Measurements from ENCODE around the gene SLC6A1. TPM values are rescaled to one million over a fixed set of nuclear protein-coding genes. Genes with fewer than 3 reads are reported as not detected.

SLC6A1 gene
- total RNA-seq, 1 experiment from 2014 or later, result not detected

- TF ChIP-seq FOSL1 (IDR thresholded peaks at IDR 0.05; ENCODE audit: low read depth), result no peak
- no peak for TF ChIP-seq JUND (IDR thresholded peaks at IDR 0.05)
- H3K9me3 ChIP-seq (ENCODE audit: control insufficient read depth in 1 of 2, insufficient read depth in 1 of 2, low read depth in 1 of 2, low read length in 2 of 2), result no peaks in the 10 kb centered on the region
- no peak overlapping the region for H3K4me3 ChIP-seq (replicated peaks in 1 of 2; ENCODE audit: low read depth in 1 of 2, low read length in 2 of 2)
- H3K27ac ChIP-seq (ENCODE audit: low read depth, low read length), result no peak overlapping the region
- ATAC-seq (no peak), DNase-seq (ENCODE audit: low read depth, low spot score) (no peak)
- ChIA-PET RAD21 (ENCODE audit: low non-redundant PET in 1 of 2, low total read pairs in 2 of 2, uncharacterized antibody in 2 of 2, unreplicated experiment in 2 of 2) (no interaction called here), CTCF (no interaction called here), POLR2A (no interaction called here)
- H2AFZ ChIP-seq (ENCODE audit: low read depth, low read length, poor library complexity, severe bottlenecking), result no peak overlapping the region
- H3K36me3 ChIP-seq (ENCODE audit: control insufficient read depth in 1 of 2, insufficient read depth in 2 of 2, low read length in 2 of 2), result no peaks in the 10 kb centered on the region
- no peak overlapping the region for H3K4me2 ChIP-seq (ENCODE audit: low read length)
- no peak overlapping the region for H3K9ac ChIP-seq (ENCODE audit: low read length)
- H3K4me1 ChIP-seq (ENCODE audit: control insufficient read depth in 1 of 2, insufficient read depth in 2 of 2, low read length in 2 of 2), result no peaks in the 10 kb centered on the region
- H4K20me1 ChIP-seq (ENCODE audit: insufficient read depth), result no peaks in the 10 kb centered on the region
- no peaks in the 10 kb centered on the region for H3K79me2 ChIP-seq (ENCODE audit: insufficient read depth, low read length)
- H3K27me3 ChIP-seq (ENCODE audit: insufficient read depth, low read length), result peaks cover 97% of the 10 kb centered on the region
- intact Hi-C loops (cut with micrococcal nuclease), result no loop called here
- BruUV-seq (replicated peaks), result no TSS peak
- no peaks in the 10 kb centered on the region for H3K9me2 ChIP-seq (ENCODE audit: insufficient read depth)
Measured at GRCh38 chr3:10961921-10962320, 30.6 kb upstream of the SLC6A1 start.

GRCh38 chr3:10962481-10963036 is 30.0 kb upstream of the SLC6A1 start:
- RAD21 ChIA-PET (ENCODE audit: low non-redundant PET in 1 of 2, low total read pairs in 2 of 2, uncharacterized antibody in 2 of 2, unreplicated experiment in 2 of 2), result no interaction called here
- H3K9me3 ChIP-seq (ENCODE audit: control insufficient read depth in 1 of 2, insufficient read depth in 1 of 2, low read depth in 1 of 2, low read length in 2 of 2), result no peaks in the 10 kb centered on the region
- no peak for ATAC-seq
- H3K4me1 ChIP-seq (ENCODE audit: control insufficient read depth in 1 of 2, insufficient read depth in 2 of 2, low read length in 2 of 2), result no peaks in the 10 kb centered on the region
- TF ChIP-seq ZNF274 (IDR thresholded peaks at IDR 0.05; ENCODE audit: low read depth, low read length) (no peak), TCF7L2 (IDR thresholded peaks at IDR 0.05; ENCODE audit: borderline replicate concordance, extremely low read depth, insufficient read depth, insufficient read length) (peak; percentile 22)
- no peaks in the 10 kb centered on the region for H4K20me1 ChIP-seq (ENCODE audit: insufficient read depth)
- H3K4me3 ChIP-seq (replicated peaks in 1 of 2; ENCODE audit: low read depth in 1 of 2, low read length in 2 of 2), result no peak overlapping the region
- peaks cover 99% of the 10 kb centered on the region for H3K27me3 ChIP-seq (ENCODE audit: insufficient read depth, low read length)
- H3K9ac ChIP-seq (ENCODE audit: low read length), result no peak overlapping the region
- H3K79me2 ChIP-seq (ENCODE audit: insufficient read depth, low read length), result no peaks in the 10 kb centered on the region
- CTCF ChIA-PET, result no interaction called here
- POLR2A ChIA-PET, result no interaction called here
- no peak overlapping the region for H2AFZ ChIP-seq (ENCODE audit: low read depth, low read length, poor library complexity, severe bottlenecking)
- DNase-seq (ENCODE audit: low read depth, low spot score), result no peak
- no peaks in the 10 kb centered on the region for H3K9me2 ChIP-seq (ENCODE audit: insufficient read depth)
- no peak overlapping the region for H3K4me2 ChIP-seq (ENCODE audit: low read length)
- no TSS peak for BruUV-seq (replicated peaks)
- H3K27ac ChIP-seq (ENCODE audit: low read depth, low read length), result no peak overlapping the region
- intact Hi-C loops (cut with micrococcal nuclease), result no loop called here
- H3K36me3 ChIP-seq (ENCODE audit: control insufficient read depth in 1 of 2, insufficient read depth in 2 of 2, low read length in 2 of 2), result no peaks in the 10 kb centered on the region

Data from HCT116 (cell line).